Activated CD4-positive, alpha-beta T cell treated with anti-CD3 and anti-CD28 coated beads, Interleukin-2, Interleukin-4, amounts not matched to agents 100 ng/mL and 50 ng/mL, durations not matched to agents 16 hours and 8 hours (primary cell): ENCODE results near the gene FNIP1.
"Not testable (repeated sequence)": the region's sequence is repeated elsewhere in the genome, so short reads cannot be mapped to it uniquely, and the experiment has no call there.

ENCODE experiments used
- DNase-seq: peaks from one replicate; pipeline ENCODE4 v3.0.0-alpha.2; 2020; ENCODE audit warnings: low spot score

FNIP1 gene

DNA sequence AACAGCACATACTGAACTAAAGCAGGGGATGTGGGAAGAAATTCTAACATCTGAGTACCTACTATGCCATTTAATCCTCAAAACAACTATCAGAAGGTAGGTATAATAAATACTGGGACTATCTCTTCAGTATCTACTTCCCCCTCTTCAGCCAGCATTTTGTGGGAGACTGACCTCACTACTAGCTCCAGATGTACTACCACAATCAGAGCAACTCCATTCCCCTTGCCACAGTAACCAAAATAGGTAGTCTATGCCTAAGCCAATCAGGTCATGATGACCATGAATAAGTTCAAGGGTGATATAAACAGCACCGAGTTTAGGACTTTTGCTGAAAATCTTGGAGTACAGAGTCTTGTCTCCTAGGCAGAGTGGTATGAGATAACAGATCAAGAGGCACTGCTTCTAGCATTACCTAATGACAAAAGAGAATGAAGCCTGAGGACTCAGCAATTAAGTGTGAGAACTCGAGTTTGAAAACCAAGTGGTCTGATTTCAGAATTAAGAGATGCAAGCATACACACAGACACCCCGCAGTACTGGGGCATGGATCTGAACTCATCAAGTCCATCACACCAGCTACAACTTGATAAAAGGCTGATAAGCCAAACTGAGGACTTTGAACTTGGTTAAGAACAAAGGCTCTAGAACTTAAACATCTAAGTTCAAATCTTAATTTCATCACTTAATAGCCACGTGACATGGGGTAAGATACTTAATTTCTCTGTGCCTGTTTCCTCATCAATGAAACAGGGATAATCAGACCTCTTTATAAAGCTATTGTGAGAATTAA is 9.7 kb downstream of the FNIP1 start:
- DNase-seq, result no peak

DNA sequence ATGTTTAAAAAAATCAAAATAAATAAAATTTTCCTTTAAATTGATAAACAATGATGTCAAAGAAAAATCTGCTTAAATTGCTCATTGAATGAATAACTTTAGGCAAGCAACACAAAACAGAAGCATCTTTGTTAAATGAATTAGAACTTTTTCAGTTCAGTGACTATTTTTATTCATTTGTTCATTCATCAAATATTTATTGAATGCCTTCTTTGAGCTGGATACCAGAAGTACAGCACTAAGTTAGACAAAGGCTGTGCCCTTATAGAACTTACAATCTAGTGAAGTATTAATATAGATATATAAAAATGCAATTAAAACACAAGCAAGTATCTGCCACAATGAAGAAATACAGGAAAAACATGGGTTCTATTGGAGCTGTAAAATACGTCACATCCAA is 10.8 kb downstream of the FNIP1 start:
- no peak for DNase-seq

DNA sequence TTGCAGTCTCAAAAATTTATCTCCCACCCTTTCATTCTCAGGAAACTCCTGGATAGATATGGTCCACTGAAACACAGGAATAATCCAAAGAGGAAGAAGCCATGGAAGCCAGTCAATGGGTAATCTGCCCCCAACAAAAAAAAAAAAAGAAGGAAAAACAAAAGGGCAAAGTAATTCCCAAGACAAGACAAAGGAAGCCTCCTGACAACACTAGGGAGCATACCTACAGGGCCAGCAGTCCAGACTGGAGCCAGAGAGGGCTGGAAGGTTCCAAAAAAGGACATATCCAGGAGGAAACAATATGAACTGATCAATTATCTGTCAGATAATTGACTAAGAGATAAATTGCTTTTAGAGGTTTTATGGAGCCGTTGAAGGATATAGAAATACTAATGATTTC is 12.9 kb downstream of the FNIP1 start:
- no peak for DNase-seq

DNA sequence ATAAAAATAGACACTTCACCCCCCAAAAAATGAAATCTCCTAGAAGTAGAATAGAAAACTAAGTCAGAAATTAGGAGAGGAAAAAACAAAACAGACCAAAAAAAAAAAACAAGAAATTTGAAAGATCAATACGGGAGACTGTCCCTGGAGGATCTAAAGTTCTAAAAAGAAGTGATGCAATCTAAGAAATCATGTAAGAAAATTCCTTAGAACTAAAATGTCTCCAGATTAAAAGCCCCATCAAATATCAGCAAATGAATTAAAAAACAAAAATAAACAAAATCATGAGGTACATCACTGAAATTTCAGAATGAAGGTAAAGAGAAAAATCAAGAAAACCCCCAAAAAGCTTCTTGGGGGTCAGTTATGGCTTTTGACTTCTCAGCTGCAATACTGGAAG is 13.5 kb downstream of the FNIP1 start:
- DNase-seq, result no peak

DNA sequence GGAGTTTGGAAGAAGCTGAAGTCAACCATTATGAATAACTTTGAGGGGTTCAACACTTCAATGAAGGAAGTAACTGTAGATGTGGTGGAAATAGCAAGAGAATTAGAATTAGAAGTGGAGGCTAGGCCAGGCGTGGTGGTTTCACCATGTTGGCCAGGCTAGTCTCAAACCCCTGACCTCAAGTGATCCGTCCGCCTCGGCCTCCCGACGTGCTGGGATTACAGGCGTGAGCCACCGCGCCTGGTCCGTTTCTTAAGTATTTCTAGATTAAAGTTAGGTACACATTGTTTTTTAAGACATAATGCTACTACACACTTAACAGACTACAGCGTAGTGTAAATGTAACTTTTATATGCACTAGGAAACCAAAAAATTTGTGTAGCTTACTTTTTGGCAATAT is 14.1 kb downstream of the FNIP1 start:
- no peak for DNase-seq

DNA sequence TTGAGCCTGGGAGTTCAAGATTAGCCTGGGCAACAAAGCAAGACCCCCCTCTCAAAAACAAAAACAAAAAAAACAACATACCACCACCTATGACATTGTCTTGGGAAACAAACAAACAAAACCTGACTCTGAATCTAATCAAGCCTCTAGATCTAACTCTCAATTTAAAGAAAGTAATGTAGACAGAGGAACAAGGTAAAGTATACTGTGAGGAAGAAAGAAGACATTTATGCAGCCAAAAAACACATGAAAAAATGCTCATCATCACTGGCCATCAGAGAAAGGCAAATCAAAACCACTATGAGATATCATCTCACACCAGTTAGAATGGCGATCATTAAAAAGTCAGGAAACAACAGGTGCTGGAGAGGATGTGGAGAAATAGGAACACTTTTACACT is 18.7 kb downstream of the FNIP1 start:
- DNase-seq, result not testable (repeated sequence)

DNA sequence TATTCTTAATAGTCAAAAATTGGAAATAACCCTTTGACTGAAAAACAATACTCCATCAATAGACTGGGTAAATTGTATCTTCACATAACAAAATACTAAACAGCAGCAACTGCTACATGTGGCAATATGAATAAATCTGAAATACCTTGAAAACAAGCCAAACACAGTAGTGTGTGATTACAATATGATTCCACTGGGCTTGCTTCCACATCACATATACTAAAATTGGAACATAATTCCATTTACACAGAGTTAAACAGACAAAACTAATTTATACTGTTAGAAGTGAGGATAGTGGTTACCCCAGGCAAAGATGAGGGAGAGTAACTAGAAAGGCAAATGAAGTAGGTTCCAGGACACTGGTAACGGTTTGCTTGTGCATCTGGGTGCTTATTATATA is 20.4 kb downstream of the FNIP1 start:
- no peak for DNase-seq

DNA sequence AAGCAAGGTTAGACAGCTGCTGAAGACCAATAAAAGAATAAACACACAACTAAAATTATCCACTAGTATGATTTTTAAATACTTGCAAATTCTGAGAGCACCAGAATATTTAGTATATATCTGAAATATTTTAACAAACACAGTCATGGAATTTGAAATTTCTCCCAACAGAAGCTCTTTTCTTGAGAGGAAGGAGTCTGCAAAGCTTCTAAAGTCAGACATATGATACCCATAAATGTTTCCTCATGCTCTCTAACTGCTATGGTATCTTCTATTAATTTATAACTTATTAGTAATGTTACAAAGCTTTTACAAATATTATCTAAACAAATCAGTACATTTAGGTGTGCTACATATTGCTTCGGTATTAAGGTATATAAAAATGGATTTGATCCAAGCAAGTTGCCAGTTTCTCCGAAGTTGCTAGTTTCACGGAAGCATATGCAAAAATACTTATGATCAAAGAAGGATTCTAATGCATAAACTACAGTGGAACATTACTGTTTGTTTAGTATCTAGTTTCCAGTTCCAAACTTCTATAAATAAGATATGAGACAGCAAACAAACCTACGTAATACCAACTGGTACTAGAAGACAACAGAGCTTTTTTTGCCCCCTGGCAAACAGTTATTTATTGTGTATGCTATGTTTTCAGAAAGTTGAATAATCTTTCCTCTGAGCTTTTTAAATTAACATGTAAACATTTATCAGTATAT is 22.0 kb downstream of the FNIP1 start:
- DNase-seq, result no peak

DNA sequence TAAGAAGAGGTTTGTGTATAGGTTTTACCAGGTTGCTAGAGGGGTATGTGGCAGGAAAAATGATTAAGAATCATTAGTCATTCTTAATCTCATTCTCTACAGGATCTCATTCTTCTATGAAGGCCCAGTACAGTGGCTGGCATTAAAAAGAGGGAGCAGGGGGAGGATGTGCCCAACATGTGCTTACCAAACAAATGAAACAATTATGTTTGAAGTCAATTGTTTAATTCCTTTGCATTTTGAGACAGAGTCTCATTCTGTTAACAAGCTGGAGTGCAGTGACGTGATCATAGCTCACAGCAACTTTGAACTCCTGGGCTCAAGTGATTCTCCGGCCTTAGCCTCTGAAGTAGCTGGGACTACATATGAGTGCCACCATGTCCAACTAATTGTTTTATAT is 23.0 kb downstream of the FNIP1 start:
- DNase-seq, result no peak

DNA sequence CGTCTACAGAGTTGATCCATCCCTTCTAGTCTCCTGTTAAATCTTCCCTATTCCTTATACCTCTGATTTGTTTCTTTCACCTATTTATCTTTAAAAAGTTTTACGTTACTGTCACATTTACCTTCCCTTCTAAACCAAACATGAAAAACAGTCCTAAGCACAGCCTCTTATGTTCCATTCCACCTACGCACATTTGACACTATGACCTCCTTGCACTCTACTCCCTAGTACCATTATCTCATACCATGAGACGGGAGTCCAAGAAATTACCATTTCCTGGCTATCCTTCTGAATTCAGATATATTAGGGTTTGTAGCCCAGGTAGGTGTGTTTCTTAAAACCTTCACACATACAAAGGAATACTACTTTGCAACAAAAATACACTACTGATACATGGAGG is 25.1 kb downstream of the FNIP1 start:
- DNase-seq, result no peak

DNA sequence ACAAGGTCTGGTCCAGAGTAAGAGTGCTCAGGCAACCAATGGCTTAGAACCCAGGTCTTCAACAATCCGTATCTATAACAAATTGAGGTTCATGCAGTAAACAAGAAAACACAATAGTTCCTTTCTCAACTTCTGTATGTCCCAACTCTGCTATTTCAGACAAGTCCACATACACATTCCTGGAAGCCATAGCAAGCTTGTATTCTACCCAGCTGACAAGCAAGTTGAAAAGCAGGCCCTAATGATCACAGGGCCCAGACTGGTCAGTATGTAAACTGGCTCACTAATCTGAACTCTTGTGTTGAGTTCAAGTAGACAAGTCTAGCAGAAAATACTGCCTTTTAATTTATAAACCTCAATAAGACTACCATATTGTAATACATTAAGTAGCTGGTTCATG is 26.9 kb downstream of the FNIP1 start:
- DNase-seq, result no peak

DNA sequence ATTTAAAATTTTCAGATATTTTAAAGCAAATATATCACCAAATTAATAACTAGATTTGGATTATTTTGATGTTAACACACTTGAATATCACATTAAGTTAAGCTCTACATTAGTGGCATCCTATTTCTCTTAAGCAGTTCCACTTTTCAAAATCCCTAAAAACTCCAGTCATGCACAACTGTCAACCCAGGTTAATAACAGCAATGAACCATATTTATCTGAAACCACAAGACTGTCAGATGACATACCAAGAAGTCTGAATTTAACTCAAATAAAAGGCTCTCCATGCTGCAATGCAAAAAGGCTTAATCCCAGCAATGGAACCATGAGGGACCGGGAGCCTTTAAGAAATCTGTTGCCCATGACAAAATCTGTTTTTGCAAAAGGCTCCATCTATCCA is 27.5 kb downstream of the FNIP1 start:
- no peak for DNase-seq

DNA sequence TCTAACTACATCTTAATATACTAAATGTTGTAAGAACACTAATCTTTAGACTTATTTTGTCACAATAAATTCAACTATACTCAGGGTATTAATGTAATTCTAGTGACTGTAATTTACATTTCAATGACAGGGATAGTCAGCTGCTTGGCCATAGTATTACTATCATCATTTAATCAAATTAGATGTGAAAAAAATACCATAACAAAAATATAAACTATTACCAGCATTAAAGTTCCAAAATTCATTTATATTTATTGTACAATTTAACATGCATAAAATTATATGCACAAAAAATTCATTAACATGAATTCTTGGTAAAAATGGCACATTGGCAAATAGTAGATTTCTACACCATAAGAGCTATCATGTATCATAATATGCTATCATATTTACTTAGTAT is 28.9 kb downstream of the FNIP1 start:
- no peak for DNase-seq

DNA sequence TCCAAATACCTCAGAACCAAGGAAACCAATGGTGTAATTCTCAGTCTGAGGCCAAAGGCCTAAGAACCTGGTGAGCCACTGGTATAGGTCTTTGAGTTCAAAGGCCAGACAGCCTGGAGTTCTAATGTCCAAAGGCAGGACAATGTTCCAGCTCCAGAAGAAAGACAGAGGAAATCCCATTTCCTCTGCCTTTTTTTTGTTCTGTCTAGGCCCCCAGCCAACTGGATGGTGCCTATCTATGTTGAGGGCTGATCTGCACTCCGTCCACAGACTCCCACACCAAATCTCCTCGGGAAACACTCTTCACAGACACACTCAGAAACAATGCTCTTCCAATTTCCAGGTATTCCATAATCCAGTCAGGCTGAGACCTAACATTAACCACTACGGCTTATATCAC is 30.1 kb downstream of the FNIP1 start:
- no peak for DNase-seq

DNA sequence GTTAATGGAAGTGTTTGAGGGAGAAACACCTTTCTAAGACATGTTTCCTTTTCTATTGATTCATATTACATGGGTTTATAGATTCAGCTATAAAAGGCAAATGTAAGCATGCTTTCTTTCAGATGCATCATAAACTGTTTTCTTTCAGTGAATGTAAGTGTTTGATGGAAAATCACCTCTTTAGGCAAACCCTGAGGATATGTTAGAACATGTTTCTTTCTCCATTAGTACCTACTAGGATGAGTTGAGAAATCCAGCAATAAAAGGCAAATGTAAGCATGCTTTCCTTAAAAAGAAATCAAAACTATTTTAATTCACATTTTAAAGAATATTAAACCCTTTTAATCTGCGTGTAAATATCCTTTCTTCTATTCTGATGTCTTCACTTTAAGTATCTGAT is 31.6 kb downstream of the FNIP1 start:
- DNase-seq, result no peak

DNA sequence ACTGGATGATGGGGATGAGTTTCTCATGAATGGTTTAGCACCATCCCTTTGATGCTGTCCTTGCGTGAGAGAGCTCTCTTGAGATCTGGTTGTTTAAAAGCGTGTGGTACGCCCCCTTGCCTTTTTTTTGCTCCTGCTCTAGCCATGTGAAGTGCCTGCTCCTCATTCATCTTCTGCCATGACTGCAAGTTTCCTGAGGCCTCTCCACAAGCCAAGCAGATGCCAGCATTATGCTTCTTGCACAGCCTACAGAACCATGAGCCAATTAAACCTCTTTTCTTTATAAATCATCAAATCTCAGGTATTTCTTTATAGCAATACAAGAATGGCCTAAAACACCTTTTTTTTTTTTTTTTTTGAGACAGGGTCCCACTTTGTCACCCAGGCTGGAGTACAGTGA is 32.8 kb downstream of the FNIP1 start:
- DNase-seq, result no peak

DNA sequence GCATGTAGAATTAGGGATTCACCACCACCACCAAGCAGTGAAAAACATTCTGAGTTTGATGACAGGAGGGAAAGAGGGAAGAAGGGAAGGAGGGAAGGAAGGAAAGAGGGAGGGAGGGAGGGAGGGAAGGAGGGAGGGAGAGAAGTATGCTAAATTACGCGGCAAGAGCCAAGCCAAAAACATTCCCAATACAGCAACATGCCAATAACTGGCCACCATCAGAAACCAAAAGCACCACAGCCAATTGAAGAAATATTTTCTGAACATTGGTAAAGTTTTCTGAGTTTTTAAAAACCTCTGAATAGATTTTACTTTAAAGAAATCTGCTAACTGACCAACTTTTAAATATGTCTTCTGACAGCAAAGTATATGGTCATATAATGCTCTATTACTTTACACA is 36.0 kb downstream of the FNIP1 start:
- DNase-seq, result no peak

DNA sequence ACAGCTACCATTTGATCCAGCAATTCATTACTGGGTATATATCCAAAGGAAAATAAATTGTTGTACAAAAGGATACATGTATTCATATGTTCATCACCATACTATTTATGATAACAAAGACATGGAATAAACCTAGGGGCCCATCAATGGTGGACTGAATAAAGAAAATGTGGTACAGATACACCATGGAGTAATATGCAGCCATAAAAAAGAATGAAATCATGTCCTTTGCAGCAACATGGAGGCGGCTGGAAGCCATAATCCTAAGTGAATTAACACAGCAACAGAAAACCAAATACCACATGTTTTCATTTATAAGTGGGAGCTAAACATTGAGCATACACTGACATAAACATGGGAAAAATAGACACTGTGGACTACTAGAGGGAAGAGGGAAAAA is 37.1 kb downstream of the FNIP1 start:
- DNase-seq, result no peak

DNA sequence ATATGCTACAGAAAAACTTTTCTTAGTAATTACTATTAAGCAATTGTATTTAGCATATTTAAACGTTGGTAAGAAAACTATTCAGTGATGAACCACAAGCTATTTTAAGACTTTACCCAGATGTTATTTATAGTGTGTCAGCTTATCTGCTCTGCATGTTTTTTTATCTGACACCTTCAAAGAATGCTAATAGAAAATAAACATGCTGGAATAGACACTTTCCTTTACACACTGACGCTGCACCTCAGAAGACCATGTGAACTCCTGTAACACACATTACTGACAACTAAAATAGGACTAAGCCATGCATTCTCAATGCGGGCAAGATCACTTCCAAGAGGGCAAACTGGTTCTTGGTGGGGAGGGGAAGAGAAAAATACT is 38.3 kb downstream of the FNIP1 start:
- DNase-seq, result no peak

DNA sequence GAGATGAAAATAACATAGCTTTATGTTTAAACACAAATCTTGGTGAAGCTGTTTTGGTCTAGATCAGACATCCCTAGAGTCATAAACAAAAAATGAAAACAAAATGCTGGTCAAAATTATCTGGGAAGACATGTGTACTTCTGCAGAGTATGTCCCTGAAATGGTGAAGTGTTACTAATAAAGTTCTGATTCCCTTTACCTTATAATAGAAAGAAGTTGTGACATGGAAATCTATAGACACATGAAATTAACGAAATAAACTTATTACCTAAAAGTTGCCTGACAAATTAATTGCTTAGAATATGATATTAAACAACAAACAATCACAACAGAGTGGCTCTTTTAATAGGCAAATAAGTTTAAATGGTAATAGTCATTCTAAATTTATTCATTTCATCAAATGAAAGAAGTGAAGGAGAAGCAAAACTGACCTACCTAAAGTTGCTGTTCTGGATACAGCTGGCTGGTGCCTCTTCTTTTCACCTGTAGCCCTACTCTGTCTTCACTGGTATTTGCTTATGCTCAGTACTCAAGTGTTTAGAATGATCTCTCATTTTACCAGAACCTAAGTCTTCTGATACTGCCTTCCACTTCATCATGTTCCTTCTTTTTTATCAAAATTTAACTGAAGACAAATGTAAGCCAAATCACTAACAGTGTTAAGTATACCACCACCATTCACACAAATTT is 38.8 kb downstream of the FNIP1 start:
- DNase-seq, result no peak

DNA sequence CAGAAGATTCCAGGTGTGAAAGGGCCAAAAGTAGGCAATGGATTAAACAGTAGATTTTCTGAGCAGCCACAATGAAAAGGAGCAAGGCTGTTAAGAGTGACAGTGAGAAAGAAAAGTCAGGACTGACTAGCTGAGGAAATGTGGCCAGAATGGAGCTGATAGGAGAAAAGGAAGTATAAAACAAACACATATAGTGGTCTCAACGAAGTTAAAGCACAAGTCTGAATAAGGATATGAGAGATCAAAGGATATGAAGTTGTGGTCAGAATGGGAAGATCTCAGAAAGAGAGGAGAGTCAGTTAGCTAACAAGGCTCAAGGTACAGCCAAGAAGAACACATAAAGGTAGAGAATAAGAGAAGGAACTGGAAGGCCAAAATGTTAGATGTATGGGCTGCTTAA is 39.9 kb downstream of the FNIP1 start:
- no peak for DNase-seq

DNA sequence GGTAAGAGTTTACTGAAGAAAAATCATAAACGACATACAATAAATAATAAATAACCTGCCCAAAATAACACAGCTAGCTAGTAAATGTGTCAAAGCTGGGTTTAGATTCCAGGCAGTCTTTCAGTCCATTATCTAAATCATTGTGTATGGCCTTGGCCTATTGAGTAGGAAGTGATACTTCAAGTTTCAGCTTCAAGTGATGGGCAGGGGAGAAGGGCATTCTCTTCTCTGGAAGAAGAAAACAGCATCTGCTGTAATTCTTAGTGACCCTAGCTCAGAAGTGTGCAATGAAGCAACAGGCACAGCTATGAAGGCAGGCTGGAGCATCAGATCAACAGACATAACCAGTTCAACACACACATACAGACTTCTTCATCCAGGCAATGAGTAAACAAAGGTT is 42.5 kb downstream of the FNIP1 start:
- DNase-seq, result no peak

DNA sequence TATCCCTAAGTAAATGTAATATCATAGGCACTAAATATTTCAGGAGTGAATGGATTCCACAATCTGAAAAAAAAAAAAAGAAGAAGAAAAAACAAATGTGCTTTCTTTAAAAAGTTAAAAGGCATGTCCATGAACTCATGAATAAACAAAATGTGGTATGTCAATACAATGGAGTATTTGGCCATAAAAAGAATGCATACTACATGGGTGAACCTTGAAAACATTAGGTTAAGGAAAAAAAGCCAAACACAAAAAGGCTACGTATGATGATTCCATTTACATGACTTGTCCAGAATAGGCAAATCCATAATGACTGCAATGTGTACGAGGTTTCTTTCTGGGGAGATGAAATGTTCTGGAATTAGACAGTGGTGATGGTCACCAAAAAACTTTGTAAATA is 45.3 kb downstream of the FNIP1 start:
- DNase-seq, result no peak
